GM19372 (cell line): Measurements from ENCODE around the gene CGRRF1.

ENCODE experiments used
- ATAC-seq: cut with Tn5 transposase; IDR thresholded peaks from one replicate; pipeline ENCODE4 v1.9.1; 2021; ENCODE audit warnings: mild to moderate bottlenecking, low read depth, moderate library complexity; ENCODE audit not compliant: unreplicated experiment

CGRRF1 gene

DNA sequence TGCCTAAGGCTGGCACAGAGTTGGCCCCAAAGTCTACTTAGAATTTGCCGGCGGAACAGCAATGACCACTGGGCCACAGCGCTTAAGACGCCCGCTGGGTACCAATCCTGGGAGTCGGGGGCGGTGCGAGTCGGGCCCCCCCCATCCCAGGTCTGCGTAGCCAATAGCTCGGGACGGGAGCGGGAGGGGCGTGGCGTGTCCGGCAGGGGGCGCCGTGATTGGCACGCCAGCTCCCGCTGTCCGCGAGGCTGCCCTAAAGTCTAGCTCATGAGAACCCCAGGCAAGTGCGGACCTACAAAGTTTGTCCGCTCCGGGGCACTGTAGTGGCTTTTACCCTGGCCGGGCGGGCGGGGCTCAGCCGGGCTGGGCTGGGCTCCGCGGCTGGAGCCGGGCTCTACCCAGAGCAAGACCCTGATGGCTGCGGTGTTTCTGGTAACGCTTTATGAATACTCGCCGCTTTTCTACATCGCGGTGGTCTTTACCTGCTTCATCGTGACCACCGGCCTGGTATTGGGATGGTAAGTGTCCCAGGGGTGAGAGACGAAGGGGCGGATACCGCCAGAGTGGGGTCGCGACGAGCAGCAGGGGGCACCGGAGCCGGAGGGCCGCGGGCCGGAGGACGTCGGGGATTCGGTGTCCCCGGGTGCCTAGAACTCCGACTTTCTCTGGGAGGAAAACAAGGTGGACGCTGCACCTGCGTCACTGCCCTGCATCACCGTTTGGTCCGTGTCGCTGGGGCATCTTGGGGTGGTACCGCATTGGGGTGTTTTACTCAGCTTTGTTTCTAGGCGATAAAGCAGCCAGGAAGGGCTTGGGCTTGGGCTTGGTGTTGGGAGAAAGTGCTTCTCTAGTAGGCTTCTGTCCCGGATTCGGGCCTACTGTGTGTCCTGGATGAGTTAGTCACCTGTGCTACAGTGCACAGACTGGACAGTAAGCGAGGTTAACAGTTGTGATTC lies at the start of gene CGRRF1:
TSS of gene CGRRF1 (plus strand) at position 361 of the 956 bp plus-strand sequence. CDS start at position 415, 54 bp downstream.
- peak; percentile 97 for ATAC-seq

DNA sequence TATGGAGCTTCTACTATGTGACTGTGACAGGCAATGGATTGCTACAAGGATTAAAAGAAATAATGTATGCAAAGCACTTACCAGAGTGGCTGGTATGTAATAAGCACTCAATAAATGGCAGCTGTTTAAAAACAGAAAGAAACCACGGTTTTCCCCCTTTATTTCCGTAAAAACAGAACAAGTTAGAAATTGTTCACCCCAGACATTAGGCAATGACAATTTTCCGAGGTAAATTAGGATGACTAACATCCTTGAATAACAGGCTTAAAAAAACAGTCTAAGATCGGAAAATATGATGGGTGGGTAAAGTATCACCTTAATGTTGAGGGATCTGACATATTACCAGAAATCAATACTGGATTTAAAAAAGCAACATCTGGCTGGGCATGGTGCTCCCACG lies 47.7 kb upstream of the CGRRF1 start:
- ATAC-seq = no peak

GRCh38 chr14:54465654-54466053 lies 44.1 kb upstream of the CGRRF1 start:
- ATAC-seq = no peak

GRCh38 chr14:54467280-54467679 lies 42.4 kb upstream of the CGRRF1 start:
- ATAC-seq = no peak

DNA sequence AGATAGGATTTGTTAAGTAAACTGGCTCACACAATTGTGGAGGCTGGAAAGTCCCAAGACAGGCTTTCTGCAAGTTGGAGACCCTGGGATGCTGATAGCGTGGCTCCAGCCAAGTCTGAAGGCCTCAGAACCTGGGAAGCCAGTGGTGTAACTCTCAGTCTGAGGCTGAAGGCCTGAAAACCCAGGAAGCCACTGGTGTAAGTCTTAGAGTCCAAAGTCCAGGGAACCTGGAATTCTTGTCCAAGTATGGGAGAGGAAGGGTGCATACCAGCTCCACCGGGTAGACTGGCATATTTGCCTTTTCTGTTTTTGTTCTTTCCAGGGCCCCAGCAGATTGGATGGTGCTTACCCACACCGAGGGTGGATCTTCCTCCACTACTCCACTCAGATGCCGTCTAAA lies 39.0 kb upstream of the CGRRF1 start:
- ATAC-seq = no peak

DNA sequence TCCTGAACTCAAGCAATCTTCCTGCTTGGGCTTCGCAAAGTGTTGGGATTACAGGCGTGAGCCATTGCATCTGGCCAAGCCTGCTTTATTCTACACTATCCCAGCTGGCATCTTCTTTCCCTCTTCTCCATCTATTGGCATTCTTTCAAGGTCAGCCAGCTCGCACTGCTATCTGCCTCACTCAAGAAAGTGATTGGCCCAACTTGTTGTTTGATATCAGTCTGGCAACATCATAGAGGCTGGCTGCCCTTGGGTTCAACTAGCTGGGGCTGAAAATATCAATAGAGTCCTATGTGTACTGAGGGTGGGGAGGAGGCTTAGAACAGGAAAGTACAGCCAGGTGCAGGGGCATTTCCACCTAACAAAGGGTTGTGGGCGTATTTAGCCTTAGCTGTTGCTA lies 38.1 kb upstream of the CGRRF1 start:
- ATAC-seq = no peak

DNA sequence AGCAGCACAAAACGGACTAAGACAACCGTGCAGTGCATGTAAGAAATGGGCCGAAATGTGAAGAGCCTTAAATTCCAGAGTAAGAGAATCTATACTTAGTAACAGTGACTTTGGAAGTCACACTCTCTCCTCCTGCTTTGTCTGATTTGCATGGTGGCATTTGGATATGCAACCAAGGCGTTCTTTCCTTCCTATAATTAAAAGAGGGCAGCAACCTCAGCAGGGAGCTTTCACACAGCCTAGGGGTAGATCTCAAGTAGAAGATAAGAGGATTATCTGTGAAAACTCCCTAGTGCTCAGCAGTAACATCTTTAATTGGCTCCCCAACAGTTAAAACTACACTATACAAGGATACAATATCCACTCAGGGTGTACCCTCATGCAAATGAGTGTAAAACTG lies 37.4 kb upstream of the CGRRF1 start:
- no peak for ATAC-seq

- ATAC-seq = no peak
Measured at GRCh38 chr14:54474232-54474793, 35.4 kb upstream of the CGRRF1 start.

- no peak for ATAC-seq
Measured at GRCh38 chr14:54475187-54475899, 34.4 kb upstream of the CGRRF1 start.

DNA sequence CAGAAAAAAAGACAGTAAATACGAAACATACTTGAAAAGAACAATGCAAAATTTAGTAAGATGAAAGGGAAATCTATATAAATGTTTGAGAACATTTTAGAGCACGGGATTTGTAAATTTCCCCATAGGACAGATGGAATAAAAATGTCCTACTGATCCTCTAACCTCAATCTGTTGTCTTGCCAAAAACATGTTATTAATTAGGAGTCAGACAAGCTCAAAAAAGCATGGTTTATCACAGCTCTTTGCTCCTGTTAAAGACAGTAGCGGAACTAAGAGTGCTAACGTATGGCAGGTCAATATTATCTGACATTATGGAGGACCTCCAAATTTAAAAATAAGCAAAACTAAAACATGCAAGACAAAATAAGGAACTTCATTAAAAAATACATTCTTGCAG lies 33.8 kb upstream of the CGRRF1 start:
- no peak for ATAC-seq

GRCh38 chr14:54478636-54479215 lies 31.0 kb upstream of the CGRRF1 start:
- ATAC-seq = no peak

GRCh38 chr14:54480830-54481562 lies 28.7 kb upstream of the CGRRF1 start:
- ATAC-seq = no peak

DNA sequence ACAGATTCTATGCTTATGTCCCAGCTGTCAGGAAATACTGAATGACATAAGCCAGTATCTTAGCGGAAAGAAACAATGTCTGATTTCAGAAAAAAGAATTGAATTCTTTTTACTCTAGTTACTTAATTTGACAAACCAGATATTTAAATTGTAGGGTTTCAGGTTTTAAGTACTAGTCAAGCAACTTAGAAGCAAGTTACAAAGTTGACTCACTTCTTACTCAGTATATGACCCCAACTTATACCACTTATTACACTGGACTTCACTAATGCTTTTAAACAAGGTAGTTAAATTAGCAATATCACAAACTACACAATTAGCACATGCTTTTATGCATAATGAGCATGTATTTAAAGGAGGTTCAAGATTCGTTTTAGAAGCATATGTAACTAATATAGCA lies 28.0 kb upstream of the CGRRF1 start:
- no peak for ATAC-seq

- no peak for ATAC-seq
Measured at GRCh38 chr14:54483073-54483745, 26.5 kb upstream of the CGRRF1 start.

DNA sequence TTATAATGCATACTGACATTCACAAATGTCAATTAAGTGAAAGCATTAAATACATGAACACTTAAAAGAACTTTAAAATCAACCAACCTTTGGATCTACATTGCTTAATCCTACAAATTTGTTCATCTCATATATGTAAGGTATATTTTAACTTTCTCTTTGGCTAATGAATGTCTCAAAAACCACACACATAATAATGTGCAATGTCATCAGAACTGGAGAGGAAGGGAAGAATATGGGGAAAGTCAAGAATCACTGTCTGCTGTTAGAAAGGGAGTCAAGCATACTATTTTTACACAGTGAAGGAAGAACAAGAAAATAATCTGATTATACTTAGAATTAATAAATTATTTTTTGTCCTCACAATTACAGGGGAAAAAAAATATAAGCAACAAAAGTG lies 25.9 kb upstream of the CGRRF1 start:
- no peak for ATAC-seq

- no peak for ATAC-seq
Measured at GRCh38 chr14:54486685-54487084, 23.0 kb upstream of the CGRRF1 start.

- no peak for ATAC-seq
Measured at GRCh38 chr14:54487771-54488170, 21.9 kb upstream of the CGRRF1 start.

DNA sequence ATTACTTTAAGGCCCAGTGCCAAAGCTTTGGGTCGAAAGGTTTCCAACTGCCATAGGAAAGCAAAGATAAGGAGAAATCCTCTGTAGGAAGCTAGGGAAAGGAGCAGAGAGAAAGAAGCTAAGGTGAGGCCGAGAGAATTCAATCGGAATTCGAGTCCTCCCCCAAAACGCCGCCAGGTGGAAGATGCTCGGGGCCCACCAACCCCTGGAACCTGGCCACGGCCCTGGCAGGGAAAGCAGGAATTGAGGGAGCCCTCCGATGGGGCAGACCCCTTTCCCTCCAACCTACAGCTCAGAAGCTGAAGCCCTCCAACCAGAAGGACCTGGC lies 21.4 kb upstream of the CGRRF1 start:
- peak; percentile 13 for ATAC-seq

GRCh38 chr14:54488646-54489317 lies 20.9 kb upstream of the CGRRF1 start, which contains the start of gene GMFB:
Gene GMFB (minus strand): TSS chr14:54488980. CDS start chr14:54488927, 53 bp downstream.
- ATAC-seq = peak; percentile 93
